GM12878 (cell line): ENCODE data around the gene TP53I11.

Experiments
- E4F1 ChIP-seq: fragments of 450-650 bp; IDR thresholded peaks from 2 replicates; pipeline ENCODE4 v1.6.1; 2018; ENCODE audit warnings: borderline replicate concordance, mild to moderate bottlenecking; ENCODE audit not compliant: partially characterized antibody
- EZH2 ChIP-seq: IDR thresholded peaks from 2 replicates; pipeline ENCODE4 v1.6.1; 2012; ENCODE audit warnings: low read depth, mild to moderate bottlenecking, control low read depth, inconsistent platforms, low read length, borderline replicate concordance; ENCODE audit not compliant: control insufficient read depth
- FOS ChIP-seq: IDR thresholded peaks from 3 replicates; pipeline ENCODE4 v1.6.1; 2011; ENCODE audit warnings: borderline replicate concordance; ENCODE audit not compliant: insufficient read length; ENCODE audit errors: extremely low read depth
- JUNB ChIP-seq: IDR thresholded peaks from 2 replicates; pipeline ENCODE4 v1.6.1; 2016; ENCODE audit warnings: antibody characterized with exemption, mild to moderate bottlenecking
- NRF1 ChIP-seq: conservative IDR thresholded peaks from 2 replicates; pipeline ENCODE4 v1.6.1; 2011; ENCODE audit warnings: mild to moderate bottlenecking, low read depth, low read length, improper control_type of control experiment
- POLR2A ChIP-seq: IDR thresholded peaks from 2 replicates; pipeline ENCODE4 v1.6.1; 2011; ENCODE audit warnings: low read depth, mild to moderate bottlenecking, low read length
- RAD21 ChIP-seq: IDR thresholded peaks from 2 replicates; pipeline ENCODE4 v1.6.1; 2011; ENCODE audit warnings: mild to moderate bottlenecking, low read depth, low read length, moderate library complexity; ENCODE audit not compliant: insufficient read depth
- SIN3A ChIP-seq: IDR thresholded peaks from 2 replicates; pipeline ENCODE4 v1.6.1; 2012; ENCODE audit warnings: low read depth, low read length, improper control_type of control experiment
- SMC3 ChIP-seq: IDR thresholded peaks from 2 replicates; pipeline ENCODE4 v1.6.1; 2011; ENCODE audit warnings: low read length, improper control_type of control experiment, borderline replicate concordance
- SPI1 ChIP-seq: IDR thresholded peaks from 2 replicates; pipeline ENCODE4 v1.6.1; 2011; ENCODE audit warnings: low read depth, mild to moderate bottlenecking, low read length, moderate library complexity, borderline replicate concordance; ENCODE audit not compliant: insufficient read depth
- ZNF384 ChIP-seq: IDR thresholded peaks from 2 replicates; pipeline ENCODE4 v1.6.1; 2012; ENCODE audit warnings: low read depth, mild to moderate bottlenecking, low read length, improper control_type of control experiment, borderline replicate concordance

- no peak for TF ChIP-seq SIN3A
- no peak for TF ChIP-seq POLR2A
- no peak for TF ChIP-seq FOS
- TF ChIP-seq SMC3: no peak
- TF ChIP-seq SPI1: no peak
- no peak for TF ChIP-seq JUNB
- TF ChIP-seq ZNF384: no peak
- no peak for TF ChIP-seq E4F1
- TF ChIP-seq RAD21: no peak
- no peak for TF ChIP-seq NRF1
- TF ChIP-seq EZH2: no peak
Observed at GRCh38 chr11:44886790-44887140, 63.9 kb downstream of the TP53I11 start.
